NCI-H2196 treated with DMSO at 0.1 percent for 48 hours (cell line): ENCODE measurements around the gene DLK2.
"Not testable (repeated sequence)": the region's sequence is repeated elsewhere in the genome, so short reads cannot be mapped to it uniquely, and the experiment has no call there.

Experiments used
- DNase-seq: peaks from one replicate; lab custom pipeline; 2025; ENCODE audit not compliant: unreplicated experiment; lab: John Stamatoyannopoulos, UW

DLK2 gene

GRCh38 chr6:43428112-43428570 lies 27.2 kb downstream of the DLK2 start:
- DNase-seq, result no peak

GRCh38 chr6:43427406-43428111 lies 27.8 kb downstream of the DLK2 start, which contains the start of gene ABCC10:
ABCC10 (plus strand) TSS chr6:43427541; CDS start chr6:43427979, 438 bp downstream.
- DNase-seq, result peak; percentile 90

- no peak for DNase-seq
These were observed 28.4 kb downstream of the DLK2 start for GRCh38 chr6:43426928-43427405.

- not testable (repeated sequence) for DNase-seq
These were observed 30.3 kb downstream of the DLK2 start for GRCh38 chr6:43425083-43425482.

- DNase-seq, result no peak
These were observed 33.5 kb downstream of the DLK2 start for GRCh38 chr6:43421831-43422230.

- no peak for DNase-seq
These were observed 35.2 kb downstream of the DLK2 start for GRCh38 chr6:43420012-43420709.

- DNase-seq, result no peak
These were observed 38.4 kb downstream of the DLK2 start for GRCh38 chr6:43416935-43417334.

- not testable (repeated sequence) for DNase-seq
These were observed 40.1 kb downstream of the DLK2 start for GRCh38 chr6:43415275-43415674.

GRCh38 chr6:43413002-43413401 lies 42.3 kb downstream of the DLK2 start:
- DNase-seq, result no peak

GRCh38 chr6:43412541-43412940 lies 42.8 kb downstream of the DLK2 start:
- DNase-seq, result no peak

- DNase-seq, result not testable (repeated sequence)
These were observed 44.6 kb downstream of the DLK2 start for GRCh38 chr6:43410776-43411175.

- DNase-seq, result no peak
These were observed 47.1 kb downstream of the DLK2 start for GRCh38 chr6:43408259-43408658.

- DNase-seq, result no peak
These were observed 48.1 kb downstream of the DLK2 start for GRCh38 chr6:43407296-43407695.

- no peak for DNase-seq
These were observed 50.0 kb downstream of the DLK2 start for GRCh38 chr6:43405354-43405753.

GRCh38 chr6:43402820-43403219 lies 52.5 kb downstream of the DLK2 start:
- no peak for DNase-seq

- no peak for DNase-seq
These were observed 53.6 kb downstream of the DLK2 start for GRCh38 chr6:43401730-43402129.
